HPDE6-E6E7 (cell line): ENCODE measurements around the gene ASPA.

Experiments used
- DNase-seq: peaks from one replicate; pipeline ENCODE4 v3.0.0; 2011; ENCODE audit warnings: missing footprints; ENCODE audit errors: extremely low spot score

ASPA gene

GRCh38 chr17:3534881-3535252 lies 59.1 kb downstream of the ASPA start:
- no peak for DNase-seq

DNA sequence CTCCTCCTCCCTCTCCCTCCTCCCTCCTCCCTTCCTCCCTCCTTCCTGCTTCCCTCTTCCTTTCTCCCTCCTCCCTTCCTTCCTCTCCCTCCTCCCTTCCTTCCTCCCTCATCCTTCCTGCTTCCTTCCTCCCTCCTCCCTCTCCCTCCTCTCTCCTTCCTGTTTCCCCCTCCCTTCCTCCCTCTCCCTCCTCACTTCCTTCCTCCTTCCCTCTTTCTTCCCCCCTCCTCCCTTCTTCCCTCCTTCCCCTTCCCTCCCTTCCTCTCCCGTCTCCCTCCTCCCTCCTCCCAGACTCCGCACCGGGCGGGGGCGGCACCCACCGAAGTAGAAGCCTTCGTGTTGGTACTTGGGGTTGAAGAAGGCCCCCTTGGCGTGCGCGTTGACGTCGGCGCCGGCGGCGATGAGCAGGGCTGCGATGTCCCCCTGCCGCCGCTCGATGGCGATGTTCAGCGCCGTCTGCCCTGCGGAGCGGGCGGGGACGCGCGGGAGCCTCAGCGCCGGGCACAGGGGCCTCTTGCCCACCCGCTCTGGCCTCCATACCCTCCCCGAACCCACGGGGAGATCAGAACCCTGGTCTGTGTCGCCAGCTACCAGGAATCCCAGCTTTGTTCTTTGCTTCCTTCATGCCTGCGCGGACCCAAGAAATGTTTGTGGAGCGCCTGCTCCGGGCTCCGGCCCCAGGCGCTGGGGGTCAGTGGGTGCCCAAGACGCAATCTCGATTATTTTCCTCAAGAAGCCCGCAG lies 59.6 kb downstream of the ASPA start:
- no peak for DNase-seq

DNA sequence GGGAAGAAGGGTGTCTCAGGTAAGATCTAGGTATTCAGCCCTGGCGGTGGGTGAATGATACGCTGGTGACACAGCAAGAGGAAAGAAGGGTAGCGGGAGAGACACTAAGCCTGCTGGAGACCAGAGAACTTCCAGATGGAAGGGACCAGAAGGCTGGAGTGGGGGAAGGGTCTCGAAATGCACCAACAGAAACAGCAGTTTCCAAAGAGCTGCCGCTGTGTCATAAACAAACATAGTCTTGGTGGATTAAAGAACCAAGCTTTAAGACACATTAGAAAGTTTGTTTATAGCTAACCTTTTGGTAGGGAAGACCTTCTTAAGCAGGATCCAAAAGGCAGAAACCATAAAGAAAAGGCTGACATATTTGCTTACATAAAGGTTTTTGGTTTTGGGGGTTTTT lies 60.9 kb downstream of the ASPA start:
- DNase-seq = no peak

GRCh38 chr17:3539881-3540540 lies 64.2 kb downstream of the ASPA start:
- DNase-seq = no peak

DNA sequence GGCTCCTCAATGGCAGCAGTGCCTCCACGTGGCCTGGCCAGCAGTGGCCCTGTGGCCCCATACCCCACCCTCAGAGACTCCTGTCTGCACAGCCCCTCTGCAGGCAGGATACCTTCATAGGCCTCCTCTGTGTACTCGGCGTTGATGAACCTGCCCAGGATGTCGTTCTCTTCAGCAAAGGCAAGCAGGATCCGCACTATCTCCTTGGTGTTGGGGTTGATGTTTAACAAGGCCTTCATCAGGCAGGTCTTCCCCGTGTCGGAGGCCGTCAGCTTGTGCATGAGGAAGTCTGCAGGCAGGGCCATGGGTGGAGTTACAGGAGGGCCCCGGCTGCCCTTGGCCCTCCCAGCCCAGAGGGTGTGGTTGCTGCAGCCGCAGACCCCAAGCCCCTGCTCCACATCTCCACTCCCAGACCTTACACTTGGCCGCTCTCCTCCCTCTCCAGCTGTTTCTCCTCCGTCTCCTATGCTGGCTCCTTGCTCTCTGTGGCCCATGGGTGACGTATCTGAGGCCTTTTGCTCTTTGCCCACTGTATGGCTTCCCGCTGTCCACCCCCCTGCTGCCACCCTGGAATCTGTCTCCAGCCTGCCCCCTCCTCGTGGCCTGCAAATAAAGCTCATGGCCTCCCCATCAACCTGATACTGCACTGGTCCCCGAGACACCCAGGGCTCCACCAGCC lies 66.8 kb downstream of the ASPA start:
- no peak for DNase-seq

DNA sequence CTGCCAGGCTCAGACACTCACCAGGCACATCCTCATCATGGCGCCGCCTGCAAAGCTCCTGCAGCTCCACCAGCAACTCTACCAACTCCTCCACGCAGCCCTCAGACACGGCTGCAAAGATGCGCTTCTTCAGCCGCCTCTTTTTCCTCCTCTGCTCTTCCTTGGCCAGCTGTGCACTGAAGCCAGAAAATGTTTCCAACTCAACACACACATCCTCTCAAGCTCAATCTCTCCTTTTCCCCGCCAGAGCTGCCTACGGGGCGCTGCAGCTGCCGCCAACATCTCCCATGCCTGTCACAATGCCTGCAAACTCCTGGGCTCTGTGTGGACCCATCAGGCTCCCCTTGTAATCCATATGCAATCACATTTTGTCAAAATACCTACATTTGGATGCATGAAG lies 67.7 kb downstream of the ASPA start:
- no peak for DNase-seq

DNA sequence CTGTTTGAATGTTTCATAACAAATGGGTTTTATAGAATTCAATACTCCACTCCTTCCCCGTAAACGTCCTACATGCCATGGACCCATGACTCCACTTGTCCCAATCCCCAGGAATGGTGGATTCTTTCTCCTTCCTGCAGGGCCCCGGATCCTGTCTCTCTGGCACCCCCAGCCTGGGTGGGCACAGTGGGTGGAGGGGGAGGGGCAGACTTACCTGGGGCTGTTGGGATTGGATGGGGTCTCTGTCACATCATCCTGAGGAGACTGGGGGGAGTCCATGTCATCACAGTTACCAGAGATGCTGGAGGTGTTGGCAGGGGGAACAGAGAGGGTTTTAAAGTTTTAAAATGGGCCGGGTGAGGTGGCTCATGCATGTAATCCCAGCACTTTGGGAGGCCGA lies 68.6 kb downstream of the ASPA start:
- DNase-seq = no peak

DNA sequence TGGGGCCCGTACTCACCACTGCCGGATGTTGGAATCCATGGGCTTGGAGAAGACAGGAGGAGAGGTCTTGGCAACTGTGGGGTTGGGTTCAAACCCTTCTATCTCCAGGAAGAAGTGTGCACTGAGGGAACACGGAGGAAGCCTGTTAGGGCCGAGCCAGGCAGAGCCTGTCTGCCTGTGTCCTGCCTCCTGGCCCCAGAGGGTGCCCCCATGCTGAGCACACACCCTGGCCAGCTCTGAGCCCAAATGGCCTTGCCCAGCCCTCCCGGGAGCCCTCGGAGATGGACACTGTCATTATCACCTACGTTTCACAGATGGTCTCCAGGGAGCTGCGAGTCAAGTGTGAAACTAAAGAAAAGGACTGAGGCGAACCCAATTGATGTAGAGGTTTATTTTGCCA lies 69.4 kb downstream of the ASPA start:
- DNase-seq = no peak

DNA sequence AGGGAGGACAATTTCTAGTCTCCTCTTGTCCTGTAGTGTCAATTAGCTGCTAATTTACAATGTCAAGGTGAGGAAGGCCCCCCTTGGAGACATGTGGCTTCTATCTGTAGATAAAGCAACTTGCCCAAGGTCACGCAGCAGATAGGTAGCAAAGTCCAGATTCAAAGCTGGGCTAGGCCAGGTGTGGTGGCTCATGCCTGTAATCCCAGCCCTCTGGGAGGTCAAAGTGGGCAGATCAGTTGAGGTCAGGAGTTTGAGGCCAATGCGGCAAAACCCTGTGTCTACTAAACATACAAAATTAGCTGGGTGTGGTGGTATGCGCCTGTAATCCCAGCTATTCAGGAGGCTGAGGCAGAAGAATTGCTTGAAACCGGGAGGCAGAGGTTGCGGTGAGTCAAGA lies 70.7 kb downstream of the ASPA start:
- no peak for DNase-seq

DNA sequence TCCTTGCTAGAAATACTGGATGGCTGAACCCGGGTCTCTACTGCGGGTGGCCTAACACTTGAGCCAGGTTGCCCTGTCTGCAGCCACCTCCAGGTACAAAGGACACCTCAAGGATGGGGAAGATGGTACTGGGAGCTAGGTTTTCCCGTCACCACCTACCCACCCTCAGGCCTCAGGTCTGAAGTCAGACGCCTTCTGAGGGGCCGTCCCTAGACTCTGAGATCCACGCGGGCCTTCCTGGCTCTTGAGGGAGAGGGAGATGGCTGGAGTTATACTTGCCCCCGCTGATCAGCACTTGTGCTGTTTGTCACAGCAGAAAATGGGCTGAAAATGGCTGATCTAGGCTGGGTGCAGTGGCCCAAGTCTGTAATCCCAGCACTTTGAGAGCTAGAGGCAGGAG lies 71.2 kb downstream of the ASPA start:
- DNase-seq = no peak

- DNase-seq = no peak
Measured at GRCh38 chr17:3547628-3548027, 71.8 kb downstream of the ASPA start.

GRCh38 chr17:3549610-3550162 lies 73.9 kb downstream of the ASPA start:
- DNase-seq = no peak

- no peak for DNase-seq
Measured at GRCh38 chr17:3551189-3551588, 75.4 kb downstream of the ASPA start.

DNA sequence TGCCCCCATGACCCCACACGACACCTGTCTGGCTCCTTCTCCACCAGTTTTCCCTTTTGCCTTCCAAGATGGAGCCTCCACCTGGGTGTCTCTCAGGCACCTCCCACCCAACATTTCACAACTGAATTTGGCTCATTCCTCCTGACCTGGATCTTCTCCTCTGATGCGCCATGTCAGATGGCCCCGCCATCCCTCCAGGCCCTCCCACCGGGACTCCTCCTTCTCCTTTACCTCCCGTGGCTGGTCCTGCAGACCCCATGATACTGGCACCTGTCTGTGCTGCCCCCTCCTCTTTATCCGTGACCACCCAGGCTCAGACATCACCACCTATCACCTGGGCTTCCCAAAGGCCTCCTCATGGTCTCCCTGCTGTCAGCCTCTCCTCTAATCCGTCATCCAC lies 77.1 kb downstream of the ASPA start:
- no peak for DNase-seq
